HEK293T (cell line): ENCODE results near the gene STPG1.

Experiments used
- CTCF ChIA-PET: fragments of 350-600 bp; formaldehyde crosslinking; extraction: SDS; loops from one replicate; lab custom pipeline; 2021; ENCODE audit warnings: antibody characterized with exemption, inconsistent platforms; lab: Yijun Ruan, JAX
- POLR2A ChIA-PET: fragments of 350-600 bp; formaldehyde crosslinking; extraction: SDS; loops from one replicate; lab custom pipeline; 2020; ENCODE audit warnings: antibody characterized with exemption, inconsistent platforms; lab: Yijun Ruan, JAX
- DNase-seq: peaks from one replicate; pipeline ENCODE4 v3.0.0; 2012; ENCODE audit warnings: mixed read lengths; ENCODE audit errors: extremely low spot score
- ARNT ChIP-seq: fragments of 450-650 bp; IDR thresholded peaks from 2 replicates; pipeline ENCODE4 v1.6.1; 2017; ENCODE audit warnings: mild to moderate bottlenecking
- BHLHE40 ChIP-seq: fragments of 450-650 bp; IDR thresholded peaks from 2 replicates; pipeline ENCODE4 v1.6.1; 2016; ENCODE audit warnings: mild to moderate bottlenecking, moderate library complexity, borderline replicate concordance
- CTBP1 ChIP-seq: fragments of 450-650 bp; IDR thresholded peaks from 2 replicates; pipeline ENCODE4 v1.6.1; 2016; ENCODE audit warnings: borderline replicate concordance
- ELF4 ChIP-seq: fragments of 450-650 bp; IDR thresholded peaks from 2 replicates; pipeline ENCODE4 v1.6.1; 2017; ENCODE audit warnings: antibody characterized with exemption
- FOXA1 ChIP-seq: fragments of 450-650 bp; IDR thresholded peaks from 2 replicates; pipeline ENCODE4 v1.6.1; 2016; ENCODE audit warnings: mild to moderate bottlenecking
- FOXK2 ChIP-seq: fragments of 450-650 bp; IDR thresholded peaks from 2 replicates; pipeline ENCODE4 v1.6.1; 2016; ENCODE audit warnings: mild to moderate bottlenecking
- FOXM1 ChIP-seq: fragments of 450-650 bp; IDR thresholded peaks from 2 replicates; pipeline ENCODE4 v1.6.1; 2017; ENCODE audit warnings: mild to moderate bottlenecking, borderline replicate concordance
- HDGF ChIP-seq: fragments of 450-650 bp; IDR thresholded peaks from 2 replicates; pipeline ENCODE4 v1.6.1; 2017; ENCODE audit warnings: antibody characterized with exemption, borderline replicate concordance
- L3MBTL2 ChIP-seq: fragments of 450-650 bp; conservative IDR thresholded peaks from 2 replicates; pipeline ENCODE4 v1.6.1; 2016; ENCODE audit warnings: mild to moderate bottlenecking
- LEF1 ChIP-seq: fragments of 450-650 bp; IDR thresholded peaks from 2 replicates; pipeline ENCODE4 v1.6.1; 2017; ENCODE audit warnings: mild to moderate bottlenecking, borderline replicate concordance
- NFRKB ChIP-seq: fragments of 450-650 bp; IDR thresholded peaks from 2 replicates; pipeline ENCODE4 v1.6.1; 2016; ENCODE audit warnings: mild to moderate bottlenecking, moderate library complexity
- PKNOX1 ChIP-seq: fragments of 450-650 bp; IDR thresholded peaks from 2 replicates; pipeline ENCODE4 v1.6.1; 2016
- SP1 ChIP-seq: fragments of 450-650 bp; IDR thresholded peaks from 2 replicates; pipeline ENCODE4 v1.6.1; 2017
- SUZ12 ChIP-seq: fragments of 450-650 bp; IDR thresholded peaks from 2 replicates; pipeline ENCODE4 v1.6.1; 2016; ENCODE audit warnings: mild to moderate bottlenecking
- TARDBP ChIP-seq: fragments of 450-650 bp; IDR thresholded peaks from 2 replicates; pipeline ENCODE4 v1.6.1; 2016
- ZNF384 ChIP-seq: fragments of 450-650 bp; IDR thresholded peaks from 2 replicates; pipeline ENCODE4 v1.6.1; 2016

STPG1 gene

GRCh38 chr1:24327891-24328290 lies 85.7 kb downstream of the STPG1 start:
- TF ChIP-seq HDGF (no peak), ARNT (no peak), BHLHE40 (no peak), SP1 (no peak), PKNOX1 (no peak), TARDBP (no peak), NFRKB (no peak), FOXM1 (no peak), ELF4 (no peak)
- DNase-seq = no peak
- ChIA-PET POLR2A (no interaction called here), CTCF (no interaction called here)

GRCh38 chr1:24327486-24327885 lies 86.1 kb downstream of the STPG1 start:
- TF ChIP-seq HDGF = no peak
- TF ChIP-seq SUZ12 = no peak
- no peak for TF ChIP-seq ZNF384
- TF ChIP-seq TARDBP = no peak
- TF ChIP-seq ARNT = no peak
- TF ChIP-seq L3MBTL2 = no peak
- TF ChIP-seq FOXA1 = no peak
- TF ChIP-seq BHLHE40 = no peak
- TF ChIP-seq FOXK2 = no peak
- TF ChIP-seq NFRKB = no peak
- TF ChIP-seq ELF4 = no peak
- TF ChIP-seq CTBP1 = no peak
- ChIA-PET CTCF (no interaction called here), POLR2A (no interaction called here)
- DNase-seq = no peak

- DNase-seq = no peak
- TF ChIP-seq CTBP1 = no peak
- no peak for TF ChIP-seq SP1
- no peak for TF ChIP-seq HDGF
- TF ChIP-seq TARDBP = no peak
- TF ChIP-seq ZNF384 = no peak
- no peak for TF ChIP-seq BHLHE40
- no peak for TF ChIP-seq FOXK2
- no peak for TF ChIP-seq NFRKB
- no peak for TF ChIP-seq ELF4
- no peak for TF ChIP-seq FOXA1
- no peak for TF ChIP-seq ARNT
- TF ChIP-seq SUZ12 = no peak
- TF ChIP-seq LEF1 = no peak
- no peak for TF ChIP-seq PKNOX1
- TF ChIP-seq FOXM1 = no peak
- POLR2A ChIA-PET = no interaction called here
- CTCF ChIA-PET = no interaction called here
Measured at GRCh38 chr1:24325587-24326449, 87.8 kb downstream of the STPG1 start.

GRCh38 chr1:24324903-24325302 lies 88.7 kb downstream of the STPG1 start:
- TF ChIP-seq ARNT (no peak), ELF4 (no peak), CTBP1 (no peak), HDGF (no peak), SP1 (no peak), ZNF384 (no peak), TARDBP (no peak), SUZ12 (no peak)
- ChIA-PET POLR2A (no interaction called here), CTCF (no interaction called here)
- no peak for DNase-seq

GRCh38 chr1:24323281-24323680 lies 90.3 kb downstream of the STPG1 start:
- DNase-seq = no peak
- CTCF ChIA-PET = interaction anchor here (3.1 kb wide), 1 partner anchor 68 kb away, joined by 12 read pairs; no protein-coding TSS in a partner anchor
- POLR2A ChIA-PET = no interaction called here
- TF ChIP-seq SUZ12 (no peak), LEF1 (no peak), L3MBTL2 (no peak), BHLHE40 (no peak), CTBP1 (no peak), FOXA1 (no peak), ELF4 (no peak), FOXM1 (no peak), ZNF384 (no peak), FOXK2 (no peak), PKNOX1 (no peak), NFRKB (no peak), HDGF (no peak), TARDBP (no peak), ARNT (no peak), SP1 (no peak)

- TF ChIP-seq ELF4 = no peak
- TF ChIP-seq ZNF384 = no peak
- no peak for TF ChIP-seq SP1
- no peak for TF ChIP-seq SUZ12
- TF ChIP-seq HDGF = no peak
- TF ChIP-seq NFRKB = no peak
- no peak for TF ChIP-seq FOXM1
- no peak for TF ChIP-seq LEF1
- TF ChIP-seq FOXA1 = no peak
- TF ChIP-seq PKNOX1 = no peak
- TF ChIP-seq CTBP1 = no peak
- no peak for TF ChIP-seq ARNT
- no peak for TF ChIP-seq BHLHE40
- TF ChIP-seq FOXK2 = no peak
- TF ChIP-seq L3MBTL2 = no peak; the same call in 1 of the 2 replicates
- TF ChIP-seq TARDBP = no peak
- POLR2A ChIA-PET = interaction anchor here (0.7 to 2.4 kb wide), 10 partner anchors 8 to 123 kb away, joined by 3 to 11 read pairs (median 4); no protein-coding TSS in a partner anchor
- CTCF ChIA-PET = interaction anchor here (1.3 to 3.1 kb wide), 2 partner anchors 8 to 69 kb away, joined by 3 to 12 read pairs; no protein-coding TSS in a partner anchor
- DNase-seq = no peak
Measured at GRCh38 chr1:24322470-24323177, 91.0 kb downstream of the STPG1 start.
